ENCODE results near the gene TESMIN. TPM values are rescaled to one million over a fixed set of nuclear protein-coding genes. Genes with fewer than 3 reads are reported as not detected.

The TESMIN gene
- total RNA-seq, 1 experiment from 2014 or later: 45.2 TPM

GRCh38 chr11:68693484-68693882 is 57.8 kb downstream of the TESMIN start:
- DNase-seq: no peak
- Histone ChIP-seq H4K8ac (replicated peaks; ENCODE audit: insufficient read length, low read depth, low read length) (no peak overlapping the region), H3K9ac (ENCODE audit: extremely low read depth, insufficient read length, low read length) (no peak overlapping the region), H3K18ac (ENCODE audit: insufficient read length, low read depth, low read length) (no peak overlapping the region), H3K23ac (ENCODE audit: insufficient read length, low read depth, low read length) (no peak overlapping the region), H3K79me2 (ENCODE audit: insufficient read depth, low read length) (no peaks in the 10 kb centered on the region), H2BK15ac (ENCODE audit: low read depth, low read length) (no peak overlapping the region), H3K23me2 (ENCODE audit: insufficient read length, low read depth, low read length, poor library complexity, severe bottlenecking) (no peaks in the 10 kb centered on the region), H3K56ac (ENCODE audit: insufficient read length, low read depth, low read length) (no peak overlapping the region), H3K14ac (ENCODE audit: insufficient read depth, low read length) (no peak overlapping the region), H3T11ph (ENCODE audit: low read length) (no peak overlapping the region), H2BK120ac (ENCODE audit: low read depth, low read length, poor library complexity, severe bottlenecking) (no peak overlapping the region), H3K4me2 (ENCODE audit: insufficient read depth, insufficient read length, low read length) (no peak overlapping the region), H3K4ac (ENCODE audit: low read depth, low read length) (no peak overlapping the region), H3K79me1 (ENCODE audit: insufficient read depth, low read depth, low read length, poor library complexity, severe bottlenecking) (no peaks in the 10 kb centered on the region), H2AK5ac (ENCODE audit: insufficient read length, low read length) (no peak overlapping the region), H4K5ac (ENCODE audit: insufficient read length, low read depth, low read length) (no peak overlapping the region), H3K9me3 (ENCODE audit: control insufficient read depth, low read depth, low read length) (no peaks in the 10 kb centered on the region), H3K27ac (ENCODE audit: insufficient read length, low read depth, low read length) (no peak overlapping the region), H2BK20ac (ENCODE audit: low read depth, low read length, poor library complexity, severe bottlenecking) (no peak overlapping the region), H2BK12ac (ENCODE audit: insufficient read length, low read depth, low read length) (no peak overlapping the region), H3K4me1 (ENCODE audit: insufficient read depth, low read length) (peaks cover 2% of the 10 kb centered on the region; the same call in 1 of the 2 replicates), H4K20me1 (ENCODE audit: control insufficient read depth, insufficient read depth, insufficient read length) (no peaks in the 10 kb centered on the region), H2BK5ac (ENCODE audit: insufficient read length, low read length) (no peak overlapping the region), H2AFZ (ENCODE audit: low read length) (no peak overlapping the region), H4K91ac (ENCODE audit: insufficient read length, low read depth, low read length) (no peak overlapping the region), H3K27me3 (ENCODE audit: insufficient read depth, low read length) (no peaks in the 10 kb centered on the region)
- Mint-ChIP-seq H3K27ac (peak overlapping the region in 2 of 3 experiments; percentile 82 to 99; a peak in 3 of 7 replicates), H3K9me3 (peaks cover 6 to 9% of the 10 kb centered on the region in 2 experiments; a peak in 4 of 5 replicates), H3K4me1 (peaks cover 49 to 60% of the 10 kb centered on the region in 2 experiments), H3K27me3 (ENCODE audit: low read depth) (no peaks in the 10 kb centered on the region; the same call in 1 of the 2 replicates), H3K36me3 (ENCODE audit: insufficient read depth in 1 of 3, low read depth in 3 of 3) (peaks cover 5 to 26% (median 20%) of the 10 kb centered on the region in 3 experiments; a peak in 6 of 7 replicates), H3K4me3 (peak overlapping the region; percentile 33 to 40; a peak in 1 of 5 replicates)
- WGBS (ENCODE audit: extremely low coverage, insufficient read length, low lambda C conversion rate): no CpG with 5 or more reads among the region's 10 CpGs
- TF ChIP-seq CTCF (conservative IDR thresholded peaks at IDR 0.05): no peak
